Umbilical cord (tissue), 2 donors: ENCODE data around the gene AMY2B. TPM values are rescaled to one million over a fixed set of nuclear protein-coding genes. Genes with fewer than 3 reads are reported as not detected.
"Not testable (repeated sequence)": the region's sequence is repeated elsewhere in the genome, so short reads cannot be mapped to it uniquely, and the experiment has no call there.

ENCODE experiments used
- DNase-seq: peaks from one replicate; pipeline ENCODE4 v3.0.0-alpha.2; 2015; ENCODE audit warnings: low spot score
- total RNA-seq: library from RNA; depleted of rRNA; stranded (reverse); fragments of >200 nt; gene quantifications from one replicate; pipeline ENCODE4 v1.2.3, GENCODE V29; 2014; ENCODE audit warnings: low replicate concordance; ENCODE audit not compliant: insufficient read depth

The AMY2B gene
- total RNA-seq = 43.1 TPM

- not testable (repeated sequence) for DNase-seq
Observed at GRCh38 chr1:103571289-103571688, at the start of gene AMY2B. Gene AMY2B, plus strand, starts transcription at chr1:103571589. Its CDS starts 14 bp downstream, at chr1:103571603.

- no peak for DNase-seq
Observed at GRCh38 chr1:103523346-103523745, 48.0 kb upstream of the AMY2B start.

GRCh38 chr1:103525114-103525606 lies 46.2 kb upstream of the AMY2B start:
- peak; percentile 61 for DNase-seq

- peak; percentile 97 for DNase-seq
Observed at GRCh38 chr1:103525607-103526507, 45.5 kb upstream of the AMY2B start, which contains the start of gene RNPC3. Gene RNPC3, plus strand, starts transcription at chr1:103525699. Its CDS starts 372 bp downstream, at chr1:103526071.

- DNase-seq = no peak
Observed at GRCh38 chr1:103527331-103527730, 44.1 kb upstream of the AMY2B start.

- DNase-seq = no peak
Observed at GRCh38 chr1:103529746-103530145, 41.6 kb upstream of the AMY2B start.

- no peak for DNase-seq
Observed at GRCh38 chr1:103538226-103538625, 33.2 kb upstream of the AMY2B start.

- DNase-seq = no peak
Observed at GRCh38 chr1:103541431-103541830, 30.0 kb upstream of the AMY2B start.

- no peak for DNase-seq
Observed at GRCh38 chr1:103546496-103546895, 24.9 kb upstream of the AMY2B start.

GRCh38 chr1:103547840-103548239 lies 23.5 kb upstream of the AMY2B start:
- no peak for DNase-seq

GRCh38 chr1:103560427-103560826 lies 11.0 kb upstream of the AMY2B start:
- no peak for DNase-seq

- DNase-seq = not testable (repeated sequence)
Observed at GRCh38 chr1:103561124-103561523, 10.3 kb upstream of the AMY2B start.

- no peak for DNase-seq
Observed at GRCh38 chr1:103561643-103562395, 9.6 kb upstream of the AMY2B start.

- no peak for DNase-seq
Observed at GRCh38 chr1:103563056-103563455, 8.3 kb upstream of the AMY2B start.

- DNase-seq = no peak
Observed at GRCh38 chr1:103569493-103569892, 1.9 kb upstream of the AMY2B start.

- DNase-seq = peak; percentile 17
Observed at GRCh38 chr1:103576065-103576464, 4.7 kb downstream of the AMY2B start.

GRCh38 chr1:103576784-103577183 lies 5.4 kb downstream of the AMY2B start:
- not testable (repeated sequence) for DNase-seq

- DNase-seq = no peak
Observed at GRCh38 chr1:103582464-103582863, 11.1 kb downstream of the AMY2B start.

GRCh38 chr1:103583887-103584286 lies 12.5 kb downstream of the AMY2B start:
- DNase-seq = no peak

GRCh38 chr1:103584537-103584936 lies 13.1 kb downstream of the AMY2B start:
- no peak for DNase-seq

- DNase-seq = not testable (repeated sequence)
Observed at GRCh38 chr1:103602740-103603139, 31.4 kb downstream of the AMY2B start.

GRCh38 chr1:103616362-103616761 lies 45.0 kb downstream of the AMY2B start:
- no peak for DNase-seq
